Measurements from ENCODE around the gene NLN.

The NLN gene

DNA sequence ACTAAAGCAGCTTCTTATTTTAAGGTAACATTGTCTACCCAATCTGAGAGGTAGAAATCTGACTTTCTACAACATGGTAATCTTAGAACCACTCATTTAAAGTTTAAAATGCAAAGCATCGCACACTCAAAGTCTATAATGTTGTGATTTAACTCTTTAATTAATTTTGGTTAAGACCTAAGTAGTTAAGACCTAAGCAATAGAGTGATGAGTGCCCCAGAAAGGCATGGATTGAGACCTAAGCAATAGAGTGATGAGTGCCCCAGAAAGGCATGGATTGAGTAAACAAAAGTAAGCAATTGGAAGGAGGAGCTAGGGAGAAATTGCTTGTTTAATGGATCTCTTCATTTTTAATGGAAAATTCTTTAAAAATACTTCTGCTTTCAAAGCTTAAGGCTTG, 86.8 kb downstream of the NLN start:
- peak; percentile 69 for DNase-seq (ENCODE audit: low read depth)

DNA sequence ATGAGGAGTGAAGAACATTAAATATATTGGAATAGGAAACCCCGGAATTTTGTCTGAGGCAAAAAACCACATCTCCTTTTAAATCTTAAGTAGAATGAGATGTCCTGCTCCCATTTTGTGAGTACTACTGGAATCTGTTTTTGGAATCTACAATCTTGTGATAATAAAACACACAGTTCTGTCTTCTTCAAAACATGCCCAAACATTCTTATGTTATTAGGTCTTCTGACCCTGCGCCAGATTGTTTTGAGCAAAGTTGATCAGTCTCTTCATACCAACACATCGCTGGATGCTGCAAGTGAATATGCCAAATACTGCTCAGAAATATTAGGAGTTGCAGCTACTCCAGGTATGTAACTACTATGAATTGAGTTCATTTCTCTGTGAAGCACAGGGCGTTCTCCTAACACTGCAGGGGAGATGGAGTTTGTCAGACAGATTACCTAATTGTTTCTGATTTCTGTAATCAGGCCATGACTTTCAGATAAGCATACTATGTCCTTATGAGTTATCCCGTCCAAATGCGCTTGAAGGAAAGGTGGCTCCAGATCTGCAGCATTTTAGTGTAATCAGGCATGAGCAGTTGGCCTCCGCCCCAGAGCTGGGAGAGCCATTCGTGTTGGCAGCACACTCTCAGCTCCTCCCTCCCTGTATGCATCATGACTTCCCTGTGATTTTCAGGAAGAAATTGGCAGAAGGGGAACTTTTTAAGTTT, 88.0 kb downstream of the NLN start:
- peak; percentile 71 for DNase-seq (ENCODE audit: low read depth)

DNA sequence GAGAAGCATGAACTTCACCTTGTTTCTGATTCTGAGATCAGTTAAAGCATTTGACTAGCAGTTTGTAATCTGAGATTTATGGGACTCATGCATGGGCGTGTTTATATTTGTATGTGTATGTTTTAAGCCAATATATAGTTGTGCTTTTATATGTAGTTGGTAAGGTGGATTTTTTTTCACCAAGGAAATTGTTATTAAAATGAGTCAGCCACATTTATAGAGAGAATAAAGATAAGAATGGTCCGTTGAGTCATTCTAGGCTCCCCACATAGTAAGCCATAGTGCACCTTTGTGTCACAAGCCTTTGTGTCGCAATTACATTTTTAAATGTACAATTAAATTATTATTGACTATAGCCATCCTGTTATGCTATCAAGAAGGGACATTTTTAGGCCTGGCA, 89.0 kb downstream of the NLN start:
- DNase-seq (ENCODE audit: low read depth): no peak

DNA sequence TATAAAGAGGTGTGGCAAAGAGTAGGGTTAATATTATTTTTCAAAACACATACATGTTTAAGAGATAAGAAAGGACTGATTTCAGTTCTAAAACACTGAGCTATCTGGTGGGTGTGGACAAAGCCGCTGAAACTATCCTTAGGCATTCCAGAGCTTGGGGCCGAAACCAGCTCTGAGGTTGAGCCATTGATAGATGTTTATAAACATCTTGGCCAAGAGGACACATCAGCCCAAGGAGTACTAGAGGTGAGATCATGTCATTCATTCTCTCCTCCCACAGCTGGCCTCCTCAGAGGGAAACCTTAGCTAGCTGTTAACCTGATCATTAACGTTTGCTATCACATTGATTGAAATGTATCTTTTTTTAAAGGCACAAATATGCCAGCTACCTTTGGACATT, 89.9 kb downstream of the NLN start:
- no peak for DNase-seq (ENCODE audit: low read depth)

DNA sequence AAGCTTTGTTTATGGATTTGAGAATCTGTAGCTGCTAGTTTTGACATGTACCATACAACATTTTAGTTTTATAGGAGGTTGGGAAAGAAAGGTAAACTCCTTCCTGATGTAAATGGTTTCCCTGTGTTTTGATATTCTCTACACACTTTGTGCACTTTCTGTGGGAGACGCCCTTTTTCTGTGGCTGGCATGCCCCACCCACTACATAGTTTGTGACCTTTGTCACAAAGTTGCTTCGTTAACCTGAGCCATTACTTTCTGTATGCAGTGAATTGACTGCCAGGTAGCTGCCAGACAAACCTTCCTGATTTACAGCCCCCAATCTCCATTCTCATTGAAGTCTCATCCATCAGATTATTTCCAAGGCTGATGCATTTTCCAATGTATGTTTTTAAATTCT, 90.6 kb downstream of the NLN start:
- DNase-seq (ENCODE audit: low read depth): no peak

DNA sequence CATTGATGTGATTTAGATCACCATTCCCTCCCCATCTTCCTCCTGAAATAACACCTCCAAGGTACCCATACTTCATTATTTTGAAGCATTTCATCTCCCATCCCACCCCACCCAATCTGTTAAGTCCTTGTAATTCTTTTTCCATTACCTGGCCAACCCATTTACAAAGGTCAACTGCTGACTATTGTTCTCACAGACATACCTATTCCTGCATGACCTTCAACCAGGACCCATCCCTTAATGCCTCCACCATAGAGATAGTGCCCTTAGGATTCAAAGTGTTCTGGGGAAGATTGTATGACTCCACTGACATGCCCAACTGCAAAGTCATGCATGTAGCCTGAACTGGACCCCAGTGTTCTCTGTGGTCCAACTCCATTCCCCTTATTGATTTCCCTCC, 91.2 kb downstream of the NLN start:
- no peak for DNase-seq (ENCODE audit: low read depth)

DNA sequence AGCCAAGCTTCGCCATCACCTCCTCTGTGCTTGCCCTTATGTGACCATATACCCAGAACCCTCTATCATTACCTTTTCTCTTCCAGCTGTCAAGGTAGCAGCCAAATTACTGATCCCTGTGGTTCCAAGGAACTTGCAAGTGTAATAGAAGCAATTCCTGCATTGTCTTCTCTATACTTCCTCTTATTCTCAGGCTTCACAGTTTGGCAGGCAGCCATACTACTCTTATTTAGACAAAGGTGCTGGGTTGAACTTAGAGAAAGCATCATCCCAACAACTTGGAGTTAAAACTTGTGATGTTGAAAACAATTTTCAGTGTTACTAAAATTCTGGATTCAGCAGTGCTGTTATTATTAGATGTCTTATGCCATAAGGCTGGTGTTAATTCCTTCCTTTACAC, 93.2 kb downstream of the NLN start:
- DNase-seq (ENCODE audit: low read depth): no peak

DNA sequence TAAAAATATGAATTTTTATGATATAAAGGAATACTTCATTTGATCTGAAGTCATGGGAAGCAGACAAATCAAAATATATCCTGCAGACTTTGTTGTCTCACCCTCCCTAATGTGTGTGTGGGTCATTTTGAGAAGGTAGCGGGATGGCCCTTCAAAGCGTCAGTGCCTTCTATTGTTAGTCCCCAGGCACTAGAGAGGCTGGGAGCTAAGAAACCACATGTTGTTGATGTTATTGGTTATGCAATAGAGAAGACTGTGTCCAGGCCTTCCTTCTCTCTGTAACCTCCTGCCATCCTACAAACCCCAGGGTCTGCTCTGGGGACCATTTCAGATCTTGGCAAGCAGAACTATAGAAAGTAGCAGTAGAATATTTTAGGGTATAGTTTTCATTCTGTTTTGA, 94.7 kb downstream of the NLN start:
- DNase-seq (ENCODE audit: low read depth): no peak

DNA sequence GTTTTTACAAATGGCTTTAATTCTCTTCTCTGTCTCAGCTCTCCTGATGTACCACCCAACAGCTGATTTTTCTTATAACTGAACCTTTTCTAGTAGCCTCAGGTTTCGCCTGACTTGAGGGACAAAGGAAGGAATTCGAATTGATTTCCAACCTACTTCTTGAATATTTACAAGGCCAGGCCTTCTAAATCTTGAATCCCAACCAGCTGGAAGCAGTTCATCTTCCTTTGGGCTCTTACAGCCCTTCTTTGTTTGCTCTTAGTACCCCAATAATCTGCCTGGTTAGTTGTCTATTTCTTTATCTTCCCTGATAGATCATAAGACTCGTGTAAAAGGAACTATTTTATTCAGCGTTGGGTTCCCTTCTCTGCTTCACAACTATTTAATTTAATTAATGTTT, 95.9 kb downstream of the NLN start:
- no peak for DNase-seq (ENCODE audit: low read depth)

DNA sequence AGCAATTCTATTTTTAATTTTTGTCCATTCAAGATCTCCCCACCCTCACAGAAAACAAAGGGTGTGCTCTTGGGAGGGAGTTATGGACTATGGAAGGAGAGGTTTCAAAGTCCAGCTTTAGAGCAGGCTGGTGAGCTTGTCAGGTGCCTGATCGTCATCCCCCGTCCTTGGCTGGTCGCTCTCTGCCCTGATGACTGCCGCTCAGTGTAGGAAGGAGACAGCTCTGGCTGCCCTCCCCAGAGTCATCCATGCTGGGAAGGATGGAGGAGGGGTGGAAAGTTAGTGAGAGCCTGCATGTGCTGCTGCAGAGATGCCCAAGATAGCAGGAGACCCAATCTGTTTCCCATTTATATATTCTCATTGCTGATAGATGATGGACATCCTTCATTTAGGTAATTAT, 96.6 kb downstream of the NLN start:
- DNase-seq (ENCODE audit: low read depth): no peak

DNA sequence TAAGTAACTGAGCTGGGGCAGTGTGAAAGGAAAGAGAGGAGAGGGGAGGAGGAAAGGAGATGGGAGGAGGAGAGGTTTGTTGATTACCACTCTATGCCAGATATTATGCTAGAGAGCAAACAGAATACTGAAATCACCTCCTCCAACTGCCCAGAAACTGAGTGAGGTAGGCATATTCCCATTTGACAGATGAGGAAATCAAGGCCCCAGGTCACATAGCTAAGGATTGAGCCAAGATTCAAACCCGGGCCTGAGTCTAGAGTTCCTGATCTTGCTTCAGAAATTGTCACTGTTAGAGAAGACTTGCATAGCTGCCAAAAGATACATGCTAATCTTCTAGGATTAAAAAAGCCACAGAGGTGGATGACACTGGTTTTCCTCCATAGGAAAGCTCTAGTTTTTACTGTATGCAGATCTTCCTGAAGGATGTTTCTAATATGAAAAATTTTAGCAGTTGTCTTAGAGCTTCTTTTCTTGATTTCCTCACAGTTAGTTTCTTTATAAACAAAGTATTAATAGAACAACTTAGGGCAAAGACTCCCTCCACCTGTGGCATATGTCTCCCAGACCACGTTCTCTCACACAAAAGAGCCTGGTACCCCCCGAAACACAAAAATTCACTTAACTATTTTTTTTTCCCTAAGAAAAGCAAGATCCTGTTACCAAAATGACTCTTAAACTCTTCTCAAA, 97.4 kb downstream of the NLN start:
- no peak for DNase-seq (ENCODE audit: low read depth)

DNA sequence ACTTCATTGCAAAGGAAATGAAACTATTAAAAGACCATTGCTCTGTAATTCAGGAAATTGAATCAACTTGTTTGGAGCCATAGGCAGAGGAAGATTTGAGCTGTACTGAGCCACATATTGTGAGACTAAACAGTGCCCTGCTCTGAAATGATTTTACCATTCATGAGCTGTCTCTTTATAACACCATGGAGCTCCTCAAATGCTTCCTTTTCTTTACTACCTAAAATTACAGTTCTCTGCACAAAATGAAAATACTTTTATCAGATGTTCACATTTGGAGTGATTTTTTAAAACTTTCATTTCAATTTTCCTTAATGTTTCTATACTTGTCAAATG, 97.9 kb downstream of the NLN start:
- no peak for DNase-seq (ENCODE audit: low read depth)

DNA sequence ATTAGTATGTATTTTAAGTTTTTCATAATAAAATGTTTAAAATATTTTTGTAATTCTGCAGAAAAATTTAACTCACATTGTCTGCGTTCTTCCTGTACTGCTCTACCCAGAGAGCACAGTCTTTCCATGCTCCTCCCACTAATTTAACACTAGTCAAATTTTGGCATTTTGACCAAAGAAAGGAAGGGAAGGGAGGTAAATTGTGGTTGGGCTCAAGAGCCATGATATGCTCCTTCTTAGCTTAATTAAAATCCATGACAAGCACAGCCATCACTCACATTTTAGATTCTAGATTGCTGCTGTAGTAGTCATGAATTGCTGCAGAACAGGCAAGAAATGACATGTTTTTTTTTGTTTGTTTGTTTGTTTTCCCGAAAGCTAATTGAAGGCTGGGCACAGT, 98.4 kb downstream of the NLN start:
- DNase-seq (ENCODE audit: low read depth): no peak

DNA sequence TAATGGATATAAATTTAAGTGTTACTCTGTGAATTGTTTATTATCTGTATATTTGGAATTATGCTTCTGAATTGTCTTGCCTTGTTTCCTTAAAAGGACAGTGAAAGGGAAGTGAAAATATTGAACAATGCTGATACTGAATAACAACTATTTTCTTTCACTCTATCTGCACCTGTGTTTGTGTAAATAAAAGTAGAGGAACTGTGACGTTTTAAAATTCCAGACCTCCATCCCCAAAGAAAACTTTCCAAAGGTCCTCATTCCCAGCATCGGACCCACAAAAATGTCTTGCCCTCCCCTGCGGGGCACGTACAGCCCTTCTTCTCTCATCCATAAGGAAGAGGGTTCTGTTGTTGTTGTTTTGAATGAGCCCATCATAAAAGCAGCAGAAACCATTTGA, 100.0 kb downstream of the NLN start:
- no peak for DNase-seq (ENCODE audit: low read depth)

DNA sequence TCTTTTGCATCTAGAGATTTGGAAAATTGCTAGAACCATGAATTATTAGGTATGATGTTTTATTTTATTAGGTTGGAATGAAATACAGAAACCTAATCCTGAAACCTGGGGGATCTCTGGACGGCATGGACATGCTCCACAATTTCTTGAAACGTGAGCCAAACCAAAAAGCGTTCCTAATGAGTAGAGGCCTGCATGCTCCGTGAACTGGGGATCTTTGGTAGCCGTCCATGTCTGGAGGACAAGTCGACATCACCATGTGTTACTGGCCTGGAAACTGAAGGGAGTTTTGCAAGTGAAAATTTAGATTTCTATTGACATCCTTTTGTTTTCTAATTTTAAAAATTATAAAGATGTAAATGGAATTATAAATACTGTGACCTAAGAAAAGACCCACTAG, 100.7 kb downstream of the NLN start:
- DNase-seq (ENCODE audit: low read depth): peak; percentile 34

DNA sequence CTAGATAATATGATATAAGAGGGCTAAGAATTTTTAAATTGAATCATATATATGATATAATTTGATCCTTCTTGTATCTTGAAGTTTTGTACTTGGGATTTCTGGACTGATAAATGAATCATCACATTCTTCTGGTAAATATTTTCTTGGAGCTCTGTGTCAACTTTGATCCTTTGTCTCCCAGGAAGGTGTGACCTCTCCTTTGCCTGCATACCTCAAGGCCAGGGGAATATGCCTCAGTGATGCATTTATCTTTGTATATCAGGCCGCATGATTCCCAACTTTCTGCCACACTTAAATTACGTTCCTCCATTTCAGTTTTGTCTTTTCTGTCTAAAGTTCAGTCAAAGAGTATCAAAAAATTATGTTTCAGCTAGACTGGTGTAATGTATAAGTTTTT, 101.2 kb downstream of the NLN start:
- no peak for DNase-seq (ENCODE audit: low read depth)

DNA sequence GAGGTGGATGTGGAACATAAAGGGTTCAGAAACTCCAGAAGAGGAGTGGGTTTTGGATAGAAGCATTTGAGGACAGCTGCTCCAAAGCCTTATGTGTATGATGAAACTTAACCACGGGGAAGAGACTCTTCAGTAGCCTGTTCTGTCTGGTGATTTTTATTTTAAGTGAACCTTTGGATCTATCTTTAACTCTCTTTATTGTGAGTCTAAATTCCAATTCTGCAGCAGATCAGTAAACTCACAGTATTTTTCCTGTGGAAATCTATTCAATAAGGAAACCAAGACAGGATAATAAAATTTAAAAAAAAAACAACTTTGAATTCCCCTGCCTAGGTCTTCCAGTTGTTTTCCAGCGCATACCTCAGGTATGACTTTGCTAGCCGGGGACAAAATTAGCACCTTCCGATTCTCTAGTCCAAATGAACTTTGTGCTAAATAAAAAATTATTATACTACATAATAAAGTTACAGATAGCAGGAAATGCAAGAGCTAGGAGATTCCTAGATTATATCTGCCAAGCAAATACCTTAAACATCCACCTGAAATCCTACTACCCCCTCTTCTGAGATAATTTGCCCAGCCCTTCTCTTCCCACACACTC, 101.9 kb downstream of the NLN start:
- DNase-seq (ENCODE audit: low read depth): no peak

DNA sequence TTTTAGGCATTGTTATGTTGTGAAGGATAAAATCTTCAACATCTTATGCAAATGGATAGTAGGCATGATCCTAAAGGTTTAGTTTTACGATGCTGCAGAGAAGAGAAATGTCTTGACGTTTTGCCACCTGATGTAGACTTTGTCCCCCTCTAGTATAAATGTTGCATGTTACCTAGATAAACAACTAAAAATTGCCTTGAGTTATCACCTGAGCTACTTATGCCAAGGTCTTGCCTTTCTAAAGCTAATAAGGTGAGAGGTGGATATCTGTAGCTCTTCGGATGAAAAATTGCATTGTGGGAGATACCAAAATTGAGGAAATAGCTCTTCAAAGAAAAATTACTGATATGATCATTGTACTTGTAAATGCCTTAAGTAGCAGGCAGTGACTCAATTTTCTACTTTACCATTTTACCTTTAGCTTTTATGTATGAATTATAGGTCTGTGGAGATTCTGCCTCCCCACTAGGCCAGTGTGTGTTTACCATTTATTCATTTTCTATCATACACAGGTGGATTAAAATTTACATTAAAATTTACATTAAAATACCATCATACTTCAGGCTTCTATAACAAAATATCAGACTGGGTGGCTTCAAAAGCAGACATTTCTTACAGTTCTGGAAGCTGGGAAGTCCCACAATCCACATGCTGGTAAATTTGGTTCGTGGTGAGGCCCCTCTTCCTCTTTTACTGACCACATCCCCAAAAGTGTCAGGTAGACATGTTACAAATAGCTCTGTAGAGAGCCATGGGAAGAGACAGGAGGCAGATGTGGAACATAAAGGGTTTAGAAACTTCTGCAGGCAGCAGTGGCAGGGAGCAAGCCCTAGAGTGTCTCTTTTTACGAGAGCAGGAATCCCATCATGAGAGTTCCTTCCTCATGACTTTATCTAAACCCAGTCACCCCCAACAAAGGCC, 103.7 kb downstream of the NLN start:
- no peak for DNase-seq (ENCODE audit: low read depth)

DNA sequence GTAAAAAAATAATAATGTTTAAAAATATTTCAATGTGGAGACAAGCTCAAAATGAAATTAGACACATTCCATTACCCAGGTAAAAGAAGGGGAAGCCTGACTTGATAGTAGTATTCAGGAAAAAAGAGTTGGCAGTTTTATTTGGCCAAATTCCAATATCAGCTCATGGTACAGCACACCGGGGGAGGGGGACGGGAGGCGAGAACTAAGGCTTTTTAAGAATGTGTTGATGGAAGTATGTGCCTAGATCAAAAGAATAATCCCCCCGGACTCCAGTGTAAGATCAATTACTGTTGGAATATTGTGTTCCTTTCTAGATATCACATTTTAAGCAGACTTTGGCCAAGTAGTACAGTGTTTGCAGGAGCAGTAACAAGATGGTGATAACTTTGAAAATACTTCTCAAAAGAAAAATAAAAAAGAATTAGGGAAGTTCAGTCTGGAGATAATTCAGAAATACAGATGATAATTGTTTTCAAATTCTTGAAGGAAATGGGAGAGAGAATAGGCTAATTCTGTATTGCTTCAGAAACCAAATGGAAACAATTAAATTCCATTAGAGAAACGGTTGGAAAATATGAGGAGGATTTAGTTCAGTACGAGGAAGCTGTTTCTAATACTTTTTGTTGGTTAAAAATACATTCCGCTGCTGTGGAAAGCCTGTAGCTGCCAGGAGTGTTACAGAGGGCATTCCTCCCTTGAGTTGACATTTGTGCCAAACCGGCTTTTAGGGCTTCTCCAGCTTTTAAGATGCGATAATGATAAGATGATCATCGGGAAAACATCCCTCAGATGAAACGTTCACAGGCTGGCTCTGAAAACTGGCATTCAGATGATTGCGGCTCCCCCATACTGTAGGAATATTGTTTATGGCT, 106.3 kb downstream of the NLN start:
- DNase-seq (ENCODE audit: low read depth): peak; percentile 90

DNA sequence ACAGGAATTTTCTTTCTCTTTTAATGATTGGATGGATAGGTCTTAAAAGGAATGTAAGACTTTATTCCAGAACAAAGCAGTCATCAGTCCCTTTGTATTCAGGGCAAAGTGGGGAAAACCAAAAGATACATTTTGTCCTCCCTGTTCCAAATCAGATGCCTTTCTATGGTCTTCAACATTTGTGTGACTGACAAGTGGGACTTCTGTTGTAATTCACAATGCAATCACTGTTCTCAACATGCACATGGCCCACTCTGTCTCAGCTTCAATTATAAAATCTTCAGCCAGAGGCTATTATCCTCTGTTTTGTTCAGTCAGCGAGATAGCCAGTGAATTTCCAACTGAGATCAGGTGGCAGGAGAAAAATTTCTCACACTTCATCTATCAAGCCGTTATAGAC, 108.9 kb downstream of the NLN start:
- no peak for DNase-seq (ENCODE audit: low read depth)

DNA sequence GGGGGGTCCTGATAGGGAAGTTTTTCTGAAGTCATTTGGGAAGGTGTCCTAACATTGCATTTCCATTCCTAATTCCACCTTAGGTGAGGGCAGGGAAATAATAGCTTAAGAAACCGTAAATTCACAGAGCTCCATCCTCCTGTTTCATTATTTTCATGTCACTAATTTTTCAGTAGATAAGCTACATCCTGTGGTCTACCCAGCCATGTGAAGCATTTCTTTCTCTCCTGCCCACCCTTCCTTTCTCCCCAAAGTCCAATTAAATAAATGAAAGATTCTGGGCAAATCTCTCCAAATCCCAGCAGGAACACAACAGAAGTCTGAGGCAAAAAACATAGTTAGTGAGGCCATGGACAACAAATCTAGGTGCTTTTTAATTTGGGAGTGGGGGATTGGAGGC, 109.3 kb downstream of the NLN start:
- no peak for DNase-seq (ENCODE audit: low read depth)

DNA sequence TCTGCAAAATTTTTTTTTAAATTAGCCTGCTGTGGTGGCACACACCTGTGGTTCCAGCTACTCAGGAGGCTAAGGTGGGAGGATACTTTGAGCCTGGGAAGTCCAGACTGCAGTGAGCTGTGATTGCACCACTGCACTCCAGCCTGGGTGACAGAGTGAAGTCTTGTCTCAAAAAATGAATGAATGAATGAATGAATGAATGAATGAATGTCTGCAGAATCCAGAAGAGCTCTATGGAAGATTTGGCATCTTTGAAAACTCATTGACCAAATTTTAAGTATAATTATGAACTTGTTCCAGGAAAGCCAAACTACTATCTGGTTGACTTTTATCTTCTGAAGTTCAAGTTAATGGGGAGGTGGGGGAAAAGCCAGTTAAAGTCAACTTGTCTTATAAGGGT, 110.1 kb downstream of the NLN start:
- no peak for DNase-seq (ENCODE audit: low read depth)
